ENCODE results near the gene SMURF2. TPM values are rescaled to one million over a fixed set of nuclear protein-coding genes. Genes with fewer than 3 reads are reported as not detected.

Gene SMURF2
- total RNA-seq, 1 experiment from 2014 or later: 35.3 TPM

GRCh38 chr17:64505340-64506200 is 156.5 kb downstream of the SMURF2 start:
- peak overlapping the region; percentile 82 for H3K4me2 ChIP-seq (ENCODE audit: insufficient read depth, insufficient read length, low read length)
- WGBS (ENCODE audit: extremely low coverage, insufficient read length, low lambda C conversion rate): no CpG with 5 or more reads among the region's 76 CpGs

More at GRCh38 chr17:64505340-64506200, 156.5 kb downstream of the SMURF2 start:
- peaks cover 6% of the 10 kb centered on the region for H3K23me2 ChIP-seq (ENCODE audit: insufficient read length, low read depth, low read length, poor library complexity, severe bottlenecking)
- peak overlapping the region; percentile 92 for H3T11ph ChIP-seq (ENCODE audit: low read length)
- Mint-ChIP-seq H3K9me3 (peaks cover 3 to 4% of the 10 kb centered on the region in 2 experiments; a peak in 3 of 5 replicates), H3K27ac (peak overlapping the region; percentile 100), H3K4me1 (peaks cover 37 to 55% of the 10 kb centered on the region in 2 experiments), H3K4me3 (peak overlapping the region; percentile 98 to 100), H3K36me3 (ENCODE audit: insufficient read depth in 1 of 3, low read depth in 3 of 3) (peaks cover 63 to 81% (median 73%) of the 10 kb centered on the region in 3 experiments), H3K27me3 (ENCODE audit: low read depth) (peaks cover 10% of the 10 kb centered on the region; the same call in 1 of the 2 replicates)
- no peak overlapping the region for H2BK15ac ChIP-seq (ENCODE audit: low read depth, low read length)
- H3K79me1 ChIP-seq (ENCODE audit: insufficient read depth, low read depth, low read length, poor library complexity, severe bottlenecking): peaks cover 9% of the 10 kb centered on the region
- no peak for TF ChIP-seq CTCF (conservative IDR thresholded peaks at IDR 0.05)
- no peaks in the 10 kb centered on the region for H3K27me3 ChIP-seq (ENCODE audit: insufficient read depth, low read length)
- no peaks in the 10 kb centered on the region for H3K9me3 ChIP-seq (ENCODE audit: control insufficient read depth, low read depth, low read length)
- no peaks in the 10 kb centered on the region for H4K20me1 ChIP-seq (ENCODE audit: control insufficient read depth, insufficient read depth, insufficient read length)
- peak overlapping the region; percentile 98 for H3K18ac ChIP-seq (ENCODE audit: insufficient read length, low read depth, low read length)
- peak overlapping the region; percentile 98 for H2BK120ac ChIP-seq (ENCODE audit: low read depth, low read length, poor library complexity, severe bottlenecking)
- H3K79me2 ChIP-seq (ENCODE audit: insufficient read depth, low read length): peaks cover 33% of the 10 kb centered on the region
- H3K23ac ChIP-seq (ENCODE audit: insufficient read length, low read depth, low read length): no peak overlapping the region
- H3K9ac ChIP-seq (ENCODE audit: extremely low read depth, insufficient read length, low read length): peak overlapping the region; percentile 100
- H4K5ac ChIP-seq (ENCODE audit: insufficient read length, low read depth, low read length): peak overlapping the region; percentile 96
- peak overlapping the region; percentile 75 for H3K27ac ChIP-seq (ENCODE audit: insufficient read length, low read depth, low read length)
- peak overlapping the region; percentile 56 for H4K91ac ChIP-seq (ENCODE audit: insufficient read length, low read depth, low read length)
- peak overlapping the region; percentile 64; the same call in 1 of the 2 replicates for H3K4ac ChIP-seq (ENCODE audit: low read depth, low read length)
- peak overlapping the region; percentile 81 for H2BK5ac ChIP-seq (ENCODE audit: insufficient read length, low read length)
- no peak overlapping the region for H2AK5ac ChIP-seq (ENCODE audit: insufficient read length, low read length)
- H4K8ac ChIP-seq (replicated peaks; ENCODE audit: insufficient read length, low read depth, low read length): no peak overlapping the region
- H3K56ac ChIP-seq (ENCODE audit: insufficient read length, low read depth, low read length): peak overlapping the region; percentile 89
- peak; percentile 76 for DNase-seq
- no peaks in the 10 kb centered on the region for H3K4me1 ChIP-seq (ENCODE audit: insufficient read depth, low read length)
- no peak overlapping the region for H2BK12ac ChIP-seq (ENCODE audit: insufficient read length, low read depth, low read length)
- no peak overlapping the region for H2BK20ac ChIP-seq (ENCODE audit: low read depth, low read length, poor library complexity, severe bottlenecking)
- peak overlapping the region; percentile 97 for H3K14ac ChIP-seq (ENCODE audit: insufficient read depth, low read length)
- no peak overlapping the region for H2AFZ ChIP-seq (ENCODE audit: low read length)
